Activated T-cell treated with anti-CD3 and anti-CD28 coated beads, Interleukin-2, amount 50 U/mL, for 24 hours (primary cell): ENCODE data around the gene TRPC3.

Source experiments
- DNase-seq: peaks from one replicate; pipeline ENCODE4 v3.0.0-alpha.2; 2020
- H3K27ac Mint-ChIP-seq: 2 replicates; pipeline ENCODE4 v1.8.0; 2020; ENCODE audit warnings: mild to moderate bottlenecking, mixed read lengths
- H3K27me3 Mint-ChIP-seq: 2 replicates; pipeline ENCODE4 v1.8.0; 2020; ENCODE audit warnings: mixed read lengths
- H3K36me3 Mint-ChIP-seq: 2 replicates; pipeline ENCODE4 v1.8.0; 2020; ENCODE audit warnings: low read depth, mixed read lengths
- H3K4me1 Mint-ChIP-seq: 2 replicates; pipeline ENCODE4 v1.8.0; 2020; ENCODE audit warnings: low read depth, mixed read lengths
- H3K4me3 Mint-ChIP-seq: 2 replicates; pipeline ENCODE4 v1.8.0; 2020; ENCODE audit warnings: mild to moderate bottlenecking, moderate library complexity, mixed read lengths
- H3K9me3 Mint-ChIP-seq: 2 replicates; pipeline ENCODE4 v1.8.0; 2020; ENCODE audit warnings: mixed read lengths

Gene TRPC3

DNA sequence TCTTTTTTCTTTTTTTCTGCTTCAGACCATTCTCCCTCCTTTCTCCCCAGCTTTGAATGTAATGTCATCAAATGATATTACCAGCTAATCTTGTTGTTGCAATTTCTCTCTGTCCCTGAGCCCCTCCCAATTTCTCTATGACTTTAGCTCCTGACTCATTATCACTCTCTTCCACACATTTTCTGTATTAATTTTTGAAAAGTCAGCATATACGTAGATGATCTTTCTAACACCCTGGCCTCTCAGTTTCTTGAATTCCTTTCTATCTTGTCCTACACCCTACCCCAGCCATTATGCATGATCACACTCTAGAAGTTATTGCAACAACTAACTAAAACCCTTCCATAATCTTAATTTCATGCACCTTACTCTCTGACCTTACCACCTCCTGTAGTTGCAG, 13.1 kb upstream of the TRPC3 start:
- Mint-ChIP-seq H3K9me3 (no peaks in the 10 kb centered on the region), H3K36me3 (no peaks in the 10 kb centered on the region), H3K4me3 (no peak overlapping the region), H3K27ac (no peak overlapping the region), H3K27me3 (peaks cover 21% of the 10 kb centered on the region), H3K4me1 (no peaks in the 10 kb centered on the region)
- DNase-seq, result no peak

DNA sequence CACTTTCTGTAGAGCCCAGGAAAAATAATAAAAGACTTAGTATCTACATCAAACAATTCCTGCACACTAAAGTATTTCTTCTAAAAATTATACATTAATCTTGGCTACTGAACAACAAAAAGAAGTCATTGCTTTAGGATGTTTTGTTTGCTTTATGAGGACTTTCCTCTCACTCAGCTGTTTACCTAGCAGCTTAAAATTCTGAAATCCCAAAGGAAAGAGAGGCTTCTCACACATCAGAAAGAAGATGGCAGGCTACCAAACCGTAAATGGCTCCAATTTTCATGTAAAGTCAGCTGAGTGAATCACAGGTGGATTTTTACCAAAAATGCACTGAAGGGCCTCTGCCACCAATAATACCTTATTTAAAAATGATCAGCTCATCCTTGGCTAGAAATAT, 9.0 kb upstream of the TRPC3 start:
- Mint-ChIP-seq H3K27ac (no peak overlapping the region), H3K4me3 (no peak overlapping the region), H3K4me1 (no peaks in the 10 kb centered on the region), H3K36me3 (no peaks in the 10 kb centered on the region), H3K9me3 (no peaks in the 10 kb centered on the region), H3K27me3 (peaks cover 14% of the 10 kb centered on the region)
- no peak for DNase-seq

GRCh38 chr4:121958777-121959176, 6.9 kb upstream of the TRPC3 start:
- H3K4me1 Mint-ChIP-seq, result peaks cover 2% of the 10 kb centered on the region
- H3K4me3 Mint-ChIP-seq, result no peak overlapping the region
- no peaks in the 10 kb centered on the region for H3K36me3 Mint-ChIP-seq
- H3K27me3 Mint-ChIP-seq, result peaks cover 14% of the 10 kb centered on the region
- no peak overlapping the region for H3K27ac Mint-ChIP-seq
- no peak for DNase-seq
- no peaks in the 10 kb centered on the region for H3K9me3 Mint-ChIP-seq

GRCh38 chr4:121957266-121957665, 5.4 kb upstream of the TRPC3 start:
- no peak overlapping the region for H3K4me3 Mint-ChIP-seq
- no peaks in the 10 kb centered on the region for H3K36me3 Mint-ChIP-seq
- peaks cover 4% of the 10 kb centered on the region for H3K4me1 Mint-ChIP-seq
- no peak overlapping the region for H3K27ac Mint-ChIP-seq
- H3K27me3 Mint-ChIP-seq, result peaks cover 21% of the 10 kb centered on the region
- no peak for DNase-seq
- no peaks in the 10 kb centered on the region for H3K9me3 Mint-ChIP-seq

DNA sequence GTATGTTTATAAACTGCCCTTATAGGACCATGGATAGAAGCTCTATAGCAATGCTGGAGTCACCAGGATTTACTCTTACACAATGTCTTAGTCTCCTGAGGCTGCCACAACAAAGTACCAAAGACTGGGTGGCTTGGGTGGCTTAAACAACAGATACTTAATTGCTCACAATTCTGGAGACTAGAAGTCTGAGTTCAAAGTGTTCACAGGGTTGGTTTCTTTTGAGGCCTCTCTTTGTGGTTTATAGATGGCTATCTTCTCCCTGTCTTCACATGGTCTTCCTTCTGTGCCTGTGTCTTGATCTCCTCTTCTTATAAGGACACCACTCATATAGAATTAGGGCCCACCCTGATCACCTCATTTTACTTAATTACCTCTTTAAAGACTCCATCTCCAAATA, 2.0 kb upstream of the TRPC3 start:
- peaks cover 11% of the 10 kb centered on the region for H3K4me1 Mint-ChIP-seq
- H3K9me3 Mint-ChIP-seq, result no peaks in the 10 kb centered on the region
- no peak overlapping the region for H3K4me3 Mint-ChIP-seq

GRCh38 chr4:121952290-121952689, 430 bp upstream of the TRPC3 start:
- Mint-ChIP-seq H3K27ac (no peak overlapping the region), H3K27me3 (peaks cover 48% of the 10 kb centered on the region), H3K4me3 (peak overlapping the region; percentile 57), H3K4me1 (peaks cover 11% of the 10 kb centered on the region), H3K9me3 (no peaks in the 10 kb centered on the region), H3K36me3 (peaks cover 2% of the 10 kb centered on the region)
- DNase-seq, result no peak

More for the DNA sequence above, 2.0 kb upstream of the TRPC3 start:
- H3K27ac Mint-ChIP-seq, result no peak overlapping the region
- no peak for DNase-seq
- peaks cover 2% of the 10 kb centered on the region for H3K36me3 Mint-ChIP-seq
- peaks cover 37% of the 10 kb centered on the region for H3K27me3 Mint-ChIP-seq

- Mint-ChIP-seq H3K9me3 (no peaks in the 10 kb centered on the region), H3K4me1 (peaks cover 11% of the 10 kb centered on the region), H3K27me3 (peaks cover 55% of the 10 kb centered on the region), H3K4me3 (peak overlapping the region; percentile 83), H3K27ac (peak overlapping the region; percentile 53), H3K36me3 (peaks cover 2% of the 10 kb centered on the region)
- peak; percentile 58 for DNase-seq
Measured at GRCh38 chr4:121950680-121951520, 960 bp downstream of the TRPC3 start.

GRCh38 chr4:121950212-121950679, 1.6 kb downstream of the TRPC3 start:
- Mint-ChIP-seq H3K27me3 (peaks cover 62% of the 10 kb centered on the region), H3K4me3 (peak overlapping the region; percentile 83), H3K27ac (peak overlapping the region; percentile 53), H3K4me1 (peaks cover 11% of the 10 kb centered on the region), H3K9me3 (no peaks in the 10 kb centered on the region), H3K36me3 (peaks cover 2% of the 10 kb centered on the region)
- DNase-seq, result peak; percentile 90

GRCh38 chr4:121946644-121947043, 5.2 kb downstream of the TRPC3 start:
- DNase-seq, result no peak
- Mint-ChIP-seq H3K36me3 (peaks cover 2% of the 10 kb centered on the region), H3K27me3 (peaks cover 64% of the 10 kb centered on the region), H3K4me1 (peaks cover 6% of the 10 kb centered on the region), H3K27ac (no peak overlapping the region), H3K4me3 (no peak overlapping the region), H3K9me3 (no peaks in the 10 kb centered on the region)

DNA sequence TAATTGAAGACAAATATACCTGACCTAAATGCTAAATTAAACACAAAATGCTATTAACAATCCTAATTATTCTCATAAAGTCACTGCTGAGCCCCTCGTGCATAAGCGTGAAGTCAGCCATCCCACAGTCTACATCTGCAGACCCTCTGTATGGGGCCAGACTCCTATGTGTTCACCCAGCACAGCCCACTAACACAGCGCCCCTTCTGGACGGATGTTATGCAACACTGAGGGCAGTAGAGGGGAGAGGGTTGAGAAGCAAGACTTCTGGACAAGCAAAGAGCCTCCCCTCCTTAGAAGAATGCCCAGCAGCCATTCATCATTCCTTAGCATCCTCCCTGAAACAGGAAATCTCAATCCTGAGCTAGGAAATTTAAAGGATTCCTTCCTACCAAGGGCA, 7.9 kb downstream of the TRPC3 start:
- Mint-ChIP-seq H3K27ac (no peak overlapping the region), H3K4me1 (peaks cover 1% of the 10 kb centered on the region), H3K36me3 (no peaks in the 10 kb centered on the region), H3K4me3 (no peak overlapping the region), H3K9me3 (no peaks in the 10 kb centered on the region), H3K27me3 (peaks cover 73% of the 10 kb centered on the region)
- no peak for DNase-seq

GRCh38 chr4:121939690-121940089, 12.2 kb downstream of the TRPC3 start:
- H3K27ac Mint-ChIP-seq, result no peak overlapping the region

GRCh38 chr4:121938282-121939092, 13.4 kb downstream of the TRPC3 start:
- H3K27me3 Mint-ChIP-seq, result peaks cover 59% of the 10 kb centered on the region
- no peaks in the 10 kb centered on the region for H3K9me3 Mint-ChIP-seq
- no peaks in the 10 kb centered on the region for H3K36me3 Mint-ChIP-seq
- H3K4me3 Mint-ChIP-seq, result no peak overlapping the region
- H3K27ac Mint-ChIP-seq, result no peak overlapping the region
- peaks cover 11% of the 10 kb centered on the region for H3K4me1 Mint-ChIP-seq
- no peak for DNase-seq

More at GRCh38 chr4:121939690-121940089, 12.2 kb downstream of the TRPC3 start:
- DNase-seq, result no peak
- Mint-ChIP-seq H3K4me3 (no peak overlapping the region), H3K9me3 (no peaks in the 10 kb centered on the region), H3K27me3 (peaks cover 56% of the 10 kb centered on the region), H3K4me1 (peaks cover 11% of the 10 kb centered on the region), H3K36me3 (no peaks in the 10 kb centered on the region)

DNA sequence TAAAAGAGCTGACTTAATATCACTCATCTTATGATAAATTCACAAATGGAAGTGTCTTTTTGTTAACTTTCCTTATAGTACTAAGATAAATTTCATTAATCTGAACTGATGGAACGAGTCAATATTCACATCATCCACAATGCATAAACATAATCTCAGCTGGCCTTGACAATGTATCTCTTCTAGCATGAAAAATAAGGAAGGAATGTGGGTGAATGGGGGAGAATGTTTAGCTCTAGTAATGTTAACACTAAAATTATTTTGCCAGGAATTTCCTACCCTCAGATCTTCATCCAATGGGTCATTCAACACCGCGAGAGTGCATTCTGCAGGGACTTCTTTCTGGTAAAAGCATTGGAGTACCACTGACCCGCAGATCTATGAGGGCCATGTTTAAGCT, 15.8 kb downstream of the TRPC3 start:
- Mint-ChIP-seq H3K4me3 (no peak overlapping the region), H3K27ac (no peak overlapping the region), H3K27me3 (peaks cover 58% of the 10 kb centered on the region), H3K9me3 (no peaks in the 10 kb centered on the region), H3K36me3 (no peaks in the 10 kb centered on the region), H3K4me1 (peaks cover 11% of the 10 kb centered on the region)
- DNase-seq, result no peak

GRCh38 chr4:121934635-121935034, 17.2 kb downstream of the TRPC3 start:
- Mint-ChIP-seq H3K4me3 (no peak overlapping the region), H3K36me3 (no peaks in the 10 kb centered on the region), H3K9me3 (no peaks in the 10 kb centered on the region), H3K27ac (no peak overlapping the region), H3K27me3 (peaks cover 48% of the 10 kb centered on the region), H3K4me1 (peaks cover 11% of the 10 kb centered on the region)
- no peak for DNase-seq
